NCI-H1092 treated with DMSO at 0.1 percent for 48 hours (cell line): Measurements from ENCODE around the gene GRAP2.

Experiments used
- DNase-seq: peaks from one replicate; lab custom pipeline; 2025; lab: John Stamatoyannopoulos, UW

The GRAP2 gene

DNA sequence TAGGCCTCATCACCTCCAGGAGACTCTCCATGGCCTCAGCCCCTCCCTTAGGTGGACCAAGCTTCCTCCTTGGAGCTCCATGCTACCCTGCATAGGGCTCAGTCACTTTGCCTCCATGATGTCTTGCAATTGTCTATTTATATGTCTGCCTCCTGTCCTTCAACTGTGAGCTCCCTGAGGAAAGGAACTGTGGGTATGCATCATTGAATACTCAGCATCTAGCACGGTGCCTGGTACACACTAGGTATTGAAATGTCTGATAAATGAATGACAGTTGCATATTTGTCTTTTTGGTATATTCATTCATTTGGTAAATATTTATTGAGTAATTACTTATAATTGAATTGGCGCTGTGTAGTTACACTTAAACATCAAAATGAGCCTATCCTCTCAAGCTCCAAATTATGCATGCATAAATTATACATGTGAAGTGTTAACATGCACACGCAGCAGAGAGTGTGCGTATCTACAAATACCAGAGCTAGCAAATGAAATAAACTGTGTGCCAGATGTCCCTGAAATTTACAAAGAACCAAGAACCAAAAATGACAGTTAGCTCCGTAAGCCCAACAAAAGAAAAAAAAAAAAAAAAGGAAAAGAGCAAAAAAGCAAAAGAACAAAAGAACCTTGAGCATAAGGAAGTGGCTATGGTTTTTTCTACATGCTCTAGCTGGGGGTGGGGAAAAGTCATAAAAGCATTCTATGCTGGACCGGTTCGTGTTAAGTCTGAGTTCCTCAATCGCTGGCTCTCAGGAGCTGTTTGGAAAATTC lies 25.2 kb downstream of the GRAP2 start:
- DNase-seq: no peak

DNA sequence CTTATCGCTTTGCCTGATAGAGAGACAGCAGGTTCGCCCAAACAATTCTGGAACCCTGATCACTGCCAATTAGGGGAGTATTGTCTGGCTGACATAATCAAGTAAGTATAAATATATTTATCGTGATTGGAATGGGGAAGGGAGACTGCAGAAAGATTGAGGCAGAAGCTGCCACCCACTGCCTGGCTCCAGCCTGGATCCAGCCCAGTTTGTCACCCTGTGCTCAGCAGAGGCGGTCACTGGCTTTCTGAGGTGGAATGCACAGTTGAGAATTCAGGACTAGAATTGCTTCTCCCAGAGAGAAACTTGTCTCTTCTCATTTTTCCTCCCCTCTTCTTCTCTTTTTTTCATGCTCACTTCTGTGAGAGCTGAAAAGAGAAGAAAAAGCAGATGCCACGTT lies 25.9 kb downstream of the GRAP2 start:
- DNase-seq: no peak

DNA sequence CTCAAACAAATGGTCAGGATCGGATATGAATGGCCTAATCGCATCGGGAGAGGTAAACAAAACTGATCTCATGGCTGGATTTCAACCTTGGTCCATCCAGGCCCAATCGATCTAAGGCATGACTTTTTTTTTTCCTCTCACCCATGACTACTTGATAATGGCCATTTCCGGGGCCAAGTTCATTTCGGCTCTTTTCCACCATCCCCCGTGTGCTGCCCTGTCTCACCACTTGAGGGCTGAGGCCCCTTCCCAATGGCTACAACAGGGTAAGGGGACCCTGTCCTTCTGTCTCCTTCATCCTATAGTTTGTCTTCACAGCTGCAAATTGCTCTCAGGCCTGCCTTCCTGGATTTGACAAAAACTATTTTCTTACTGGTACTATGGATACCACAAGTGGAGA lies 26.7 kb downstream of the GRAP2 start:
- DNase-seq: no peak

DNA sequence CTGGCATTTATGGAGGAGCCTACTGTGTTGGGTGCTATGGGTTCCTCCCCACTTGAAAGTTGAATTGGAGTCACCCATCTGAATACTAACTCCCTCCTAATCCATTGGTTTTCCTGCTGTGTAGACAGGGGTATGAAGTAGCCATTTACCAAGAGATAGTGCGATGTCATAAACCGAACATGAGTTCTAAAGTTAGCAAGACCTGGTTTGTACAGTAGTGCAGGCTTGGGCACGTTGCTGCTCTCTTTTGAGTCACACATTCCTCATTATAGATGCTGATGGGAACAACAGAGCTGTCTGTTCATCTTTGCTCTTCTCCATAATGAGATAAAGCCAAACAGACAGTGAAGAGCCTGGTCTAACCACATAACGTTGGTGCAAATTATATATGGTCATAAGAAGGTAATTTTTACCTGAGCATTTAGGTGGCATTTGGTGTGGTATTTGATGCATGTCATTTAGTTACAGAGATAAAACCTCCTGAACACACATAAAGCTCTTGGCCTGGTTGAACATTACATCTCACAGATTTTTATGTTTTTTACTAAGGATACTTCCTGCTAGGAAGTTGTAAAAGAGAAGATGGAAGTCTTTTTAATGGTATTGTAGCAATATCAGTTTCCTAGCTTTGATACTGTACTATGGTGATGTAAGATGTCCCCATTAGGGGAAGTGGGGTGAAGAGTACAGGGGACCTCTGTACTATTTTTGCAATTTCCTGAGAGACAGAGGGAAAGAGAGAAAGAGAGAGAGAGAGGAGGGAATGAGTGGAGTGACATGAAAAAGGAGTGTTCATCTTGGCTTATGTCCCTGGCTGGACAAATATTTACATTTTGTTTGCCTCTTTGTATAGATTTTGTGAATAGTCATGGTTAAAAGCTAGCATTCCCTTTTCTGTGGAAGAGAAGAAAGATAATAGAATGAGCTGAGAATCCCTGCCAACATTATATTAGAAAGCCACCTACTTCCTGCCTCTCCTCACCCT lies 27.9 kb downstream of the GRAP2 start:
- no peak for DNase-seq

DNA sequence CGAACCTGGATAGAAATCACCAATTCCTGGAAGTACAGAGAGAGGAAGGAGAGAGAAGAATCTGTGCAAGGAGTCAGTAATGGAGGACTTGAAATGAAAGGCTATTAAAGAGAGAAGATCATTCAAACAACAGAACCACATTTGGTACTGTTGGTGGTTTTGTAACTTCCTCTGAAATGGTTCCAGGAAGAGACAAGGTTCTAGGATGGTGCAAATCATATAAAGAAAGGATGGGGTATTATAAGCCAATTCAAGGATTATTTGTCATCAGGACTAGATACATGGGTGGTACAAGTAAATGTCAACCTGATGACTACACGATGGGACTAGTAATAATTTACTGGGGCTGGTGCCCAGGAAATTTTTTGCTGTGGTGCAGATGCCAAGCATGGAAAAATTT lies 30.4 kb downstream of the GRAP2 start:
- no peak for DNase-seq

DNA sequence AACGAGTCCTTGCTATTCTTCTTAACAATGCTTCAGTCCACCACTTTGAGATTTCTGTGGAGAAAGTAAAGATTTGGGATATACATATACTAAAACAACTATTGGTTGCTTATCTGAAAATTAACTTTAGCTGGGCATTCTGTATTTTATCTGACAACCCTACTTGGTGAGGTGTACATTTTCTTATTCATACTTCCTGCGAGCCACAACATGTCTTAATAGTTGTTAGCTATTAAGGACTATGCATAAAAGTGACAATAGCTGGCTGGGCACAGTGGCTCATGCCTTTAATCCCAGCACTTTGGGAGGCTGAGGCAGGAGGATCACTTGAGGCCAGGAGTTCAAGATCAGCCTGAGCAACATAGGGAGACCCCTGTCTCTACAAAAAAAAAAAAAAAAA lies 31.3 kb downstream of the GRAP2 start:
- no peak for DNase-seq

DNA sequence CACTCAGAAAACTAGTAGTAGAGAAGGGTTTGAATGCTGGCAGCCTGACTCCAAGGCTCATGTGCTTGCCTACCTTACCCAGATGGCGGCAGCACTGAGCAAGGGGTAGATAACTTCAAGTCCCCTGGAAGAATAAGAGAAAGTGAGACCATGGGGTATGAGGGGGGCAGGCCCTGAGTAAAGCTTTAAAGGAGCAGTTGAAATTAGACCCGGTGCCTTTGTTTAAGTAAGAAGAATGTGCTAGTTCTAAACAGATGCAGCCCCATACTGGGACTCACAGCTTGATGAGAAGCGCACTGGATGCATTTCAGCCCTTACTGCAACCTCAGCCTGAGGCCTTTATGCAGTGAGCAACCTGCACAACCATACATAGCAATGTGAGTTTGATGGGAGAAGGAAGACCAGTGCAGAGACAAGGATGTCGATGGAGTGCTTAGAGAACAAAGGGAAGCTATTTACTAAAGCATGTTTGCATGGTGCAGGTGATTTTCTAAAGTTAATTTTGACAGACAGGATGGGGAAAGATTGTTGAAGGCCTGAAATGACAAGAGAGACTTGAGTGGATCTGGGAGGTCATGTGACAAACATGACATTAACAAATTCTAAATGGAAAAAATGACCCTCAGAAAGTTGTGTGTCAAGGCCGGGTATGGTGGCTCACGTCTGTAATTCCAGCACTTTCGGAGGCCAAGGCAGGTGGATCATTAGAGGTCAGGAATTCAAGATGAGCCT lies 32.2 kb downstream of the GRAP2 start:
- DNase-seq: no peak

DNA sequence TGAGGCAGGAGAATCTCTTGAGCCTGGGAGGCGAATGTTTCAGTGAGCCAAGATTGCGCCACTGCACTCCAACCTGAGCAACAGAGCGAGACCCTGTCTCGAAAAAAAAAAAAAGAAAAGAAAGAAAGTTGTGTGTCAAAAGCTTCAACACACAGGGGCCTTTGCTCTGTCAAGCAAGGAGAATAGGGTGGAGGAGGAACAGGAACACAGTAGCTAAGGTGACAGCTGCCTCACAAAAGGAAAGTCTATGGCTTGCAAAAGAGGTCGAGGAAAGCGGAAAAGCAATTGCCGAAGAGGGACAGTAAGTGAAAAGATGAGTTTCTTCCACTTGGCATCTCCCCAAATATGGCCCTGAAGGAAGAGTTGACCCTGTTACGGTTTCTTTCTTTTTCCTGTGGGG lies 32.9 kb downstream of the GRAP2 start:
- DNase-seq: no peak

DNA sequence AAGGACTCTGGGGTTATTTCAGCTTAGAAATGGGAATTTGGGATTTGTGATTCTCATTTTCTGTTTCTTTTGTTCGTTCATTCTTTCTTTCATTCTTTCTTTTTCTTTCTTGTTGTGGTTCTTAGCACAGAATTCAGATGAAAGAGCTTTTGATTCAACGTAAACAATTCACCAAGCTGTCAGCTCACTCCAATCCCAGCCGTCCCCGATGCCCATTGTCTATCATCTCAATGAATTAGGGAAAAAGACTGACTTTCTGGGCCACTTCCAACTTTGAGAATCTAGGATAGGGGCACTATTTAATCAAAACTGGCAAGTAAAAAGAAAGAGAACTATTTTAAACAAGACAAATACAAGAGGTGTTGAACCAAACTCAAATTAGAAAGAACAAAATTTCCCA lies 34.2 kb downstream of the GRAP2 start:
- no peak for DNase-seq

DNA sequence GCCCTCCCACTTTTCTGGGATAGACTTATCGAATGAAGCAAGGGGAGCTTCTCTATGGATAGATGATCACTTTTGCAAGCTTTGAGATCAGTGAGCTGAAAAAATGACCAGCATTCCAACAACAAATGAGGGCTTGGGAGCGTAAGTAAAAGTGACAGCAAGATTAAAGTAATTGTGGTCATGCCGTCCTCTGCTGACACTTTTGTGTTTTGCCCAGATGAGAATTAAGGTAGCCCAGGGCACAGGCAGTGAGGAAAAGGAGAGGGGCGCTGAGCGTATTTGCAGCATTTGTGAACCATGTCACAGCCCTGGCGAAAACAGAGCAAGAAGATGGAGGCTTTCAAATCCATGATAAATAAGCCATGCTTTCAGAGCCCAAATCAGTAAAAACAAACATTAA lies 34.7 kb downstream of the GRAP2 start:
- DNase-seq: no peak

DNA sequence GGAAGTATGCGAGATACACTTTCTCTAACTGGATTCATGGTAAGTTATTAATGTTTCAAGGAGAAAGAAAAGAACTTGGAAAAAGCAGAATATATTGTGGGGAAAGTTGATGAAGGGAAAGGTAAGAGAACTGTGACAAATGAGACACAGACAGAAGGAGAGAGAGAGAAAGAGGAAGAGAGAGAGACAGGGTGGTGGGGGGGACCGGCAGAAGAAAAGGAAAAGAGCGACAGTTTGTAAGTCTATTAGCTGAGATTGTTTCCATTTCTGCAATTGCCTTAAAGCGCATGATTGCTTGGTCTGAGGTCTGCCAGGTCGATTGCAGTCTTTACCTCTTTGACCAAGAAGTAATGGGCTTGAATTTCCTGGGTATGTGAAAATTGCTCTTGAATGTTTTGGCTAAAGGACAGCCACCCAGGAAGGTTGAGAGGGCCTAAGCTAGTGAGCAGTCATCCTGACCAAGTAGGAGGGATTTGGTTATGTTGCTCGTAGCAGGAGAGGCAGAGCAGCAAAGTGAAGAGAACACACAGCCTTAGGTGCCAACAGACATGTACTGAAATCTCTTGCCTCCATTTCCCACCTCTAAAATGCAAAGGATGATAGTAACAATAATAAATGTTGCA lies 35.8 kb downstream of the GRAP2 start:
- no peak for DNase-seq

GRCh38 chr22:39937906-39938305 lies 37.0 kb downstream of the GRAP2 start:
- no peak for DNase-seq

DNA sequence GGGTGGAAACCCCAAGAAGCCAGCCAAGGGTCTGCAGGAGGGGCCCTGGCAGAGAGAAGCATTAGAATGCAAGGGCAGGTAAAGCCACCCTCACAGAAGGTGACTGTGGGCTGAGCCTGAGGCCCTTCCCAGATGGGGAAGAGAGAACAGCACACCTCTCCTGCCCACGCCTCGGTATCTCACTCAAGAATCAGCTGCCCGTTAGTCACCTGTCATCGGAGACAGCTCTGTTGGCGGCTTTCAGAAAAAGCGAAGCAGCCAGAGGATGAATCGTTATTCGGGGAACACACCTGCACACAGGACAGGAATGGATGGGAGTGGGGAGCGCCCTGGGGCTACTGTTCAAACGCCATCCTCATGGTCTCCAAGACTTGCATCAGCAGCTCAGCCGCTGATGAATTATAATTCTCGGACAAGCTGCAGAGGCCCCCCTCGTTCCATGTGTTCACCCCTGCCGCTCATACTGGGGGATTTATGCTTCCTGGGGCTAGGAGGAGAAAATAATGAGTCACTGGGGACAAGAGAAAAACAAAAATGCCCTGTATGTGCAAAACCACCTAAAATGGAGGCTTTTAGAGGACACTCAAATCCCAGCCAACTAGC lies 37.7 kb downstream of the GRAP2 start:
- DNase-seq: no peak

- DNase-seq: no peak
Observed at GRCh38 chr22:39939830-39940229, 38.9 kb downstream of the GRAP2 start.

- DNase-seq: no peak
Observed at GRCh38 chr22:39940757-39941305, 39.9 kb downstream of the GRAP2 start.

- peak; percentile 88 for DNase-seq
Observed at GRCh38 chr22:39941601-39942000, 40.7 kb downstream of the GRAP2 start.

DNA sequence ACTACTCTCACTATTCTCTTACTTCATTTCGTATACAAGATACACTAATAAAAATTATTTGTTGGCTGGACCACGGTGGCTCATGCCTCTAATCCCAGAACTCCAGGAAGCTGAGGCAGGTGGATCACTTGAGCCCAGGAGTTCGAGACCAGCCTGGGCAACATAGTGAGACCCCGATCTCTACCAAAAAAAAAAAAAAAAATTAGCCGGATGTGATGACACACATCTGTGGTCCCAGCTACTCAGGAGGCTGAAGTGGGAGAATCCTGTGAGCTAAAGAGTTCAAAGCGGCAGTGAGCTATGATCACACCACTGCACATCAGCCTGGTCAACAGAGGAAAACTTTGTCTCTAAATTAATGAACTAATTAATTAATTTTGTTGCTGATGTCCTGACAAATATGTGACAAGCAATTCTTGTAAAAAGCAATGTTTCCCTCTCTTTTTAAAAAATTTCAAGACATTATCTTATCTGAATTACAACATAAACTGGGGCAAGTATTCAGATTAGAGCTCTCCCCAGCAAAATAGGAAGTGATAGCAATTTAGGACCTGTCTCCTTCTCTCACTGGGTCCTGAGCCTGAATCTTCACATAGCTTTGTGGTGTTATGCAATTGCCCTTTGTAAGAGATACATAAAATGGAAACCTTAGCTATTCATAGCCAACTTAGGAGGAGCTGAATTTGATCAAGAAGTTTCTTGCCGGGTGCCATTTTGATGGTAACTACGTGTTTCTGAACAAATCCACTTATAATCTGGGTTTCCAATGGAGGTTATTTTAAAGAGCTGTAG lies 41.8 kb downstream of the GRAP2 start:
- DNase-seq: no peak

DNA sequence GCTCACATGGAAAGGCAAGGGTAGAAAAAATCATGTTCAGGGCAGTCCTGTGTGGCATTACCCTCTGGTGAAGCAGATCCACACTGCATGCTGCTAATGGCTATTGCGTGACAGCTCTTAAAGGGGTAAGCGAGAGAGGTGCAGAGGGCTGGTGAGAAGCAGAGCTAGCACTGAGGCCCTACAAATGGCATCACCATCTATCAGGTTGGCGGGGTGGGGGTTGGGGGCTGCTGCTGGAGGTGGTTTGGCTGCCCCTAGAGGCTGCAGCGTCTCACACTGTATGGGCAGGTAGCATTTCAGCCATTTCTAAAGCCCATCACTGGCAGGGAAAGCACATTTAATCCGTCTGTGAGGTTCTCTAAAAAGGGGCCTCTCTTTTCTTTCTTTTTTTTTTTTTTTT lies 42.5 kb downstream of the GRAP2 start:
- DNase-seq: peak; percentile 29

- DNase-seq: peak; percentile 61
Observed at GRCh38 chr22:39943953-39944872, 43.3 kb downstream of the GRAP2 start.
